ENCODE data around the gene SNAPC5. TPM values are rescaled to one million over a fixed set of nuclear protein-coding genes. Genes with fewer than 3 reads are reported as not detected.

SNAPC5 gene
- total RNA-seq, 1 donor from 2014 or later, result 24.8 TPM

DNA sequence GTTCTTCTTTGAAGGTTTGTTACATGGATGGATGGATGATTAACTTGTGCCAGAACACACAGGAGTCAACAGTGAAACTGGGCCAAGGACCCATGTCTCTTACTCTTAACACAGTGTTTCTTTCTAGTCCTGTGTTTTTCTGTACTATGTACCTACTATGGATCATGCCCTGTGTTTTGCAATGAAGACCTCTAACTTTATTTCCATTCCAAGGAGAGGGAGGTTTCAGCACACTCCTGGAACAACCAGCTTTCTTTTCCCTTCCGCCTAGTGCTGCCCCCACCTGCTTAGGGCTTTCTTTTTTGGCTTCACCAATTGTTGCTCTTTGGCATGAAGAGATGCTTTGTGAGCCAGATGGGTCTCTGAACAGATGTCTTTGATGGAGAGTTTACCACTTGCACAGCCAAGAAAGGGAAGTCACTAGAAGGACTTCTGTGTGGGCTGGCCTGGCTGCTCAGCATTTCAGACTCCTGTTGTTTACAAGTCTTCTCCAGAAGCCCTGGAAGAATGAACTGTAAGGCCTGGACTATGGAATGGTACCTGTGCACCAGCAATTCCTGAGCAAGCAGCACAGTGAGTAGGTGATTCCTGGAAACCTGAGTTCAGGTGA is 44.5 kb downstream of the SNAPC5 start:
- Mint-ChIP-seq H3K27me3 (ENCODE audit: unreplicated experiment) (no peaks in the 10 kb centered on the region), H3K4me3 (ENCODE audit: unreplicated experiment) (no peak overlapping the region), H3K36me3 (ENCODE audit: unreplicated experiment) (peaks cover 15% of the 10 kb centered on the region), H3K4me1 (ENCODE audit: unreplicated experiment) (no peaks in the 10 kb centered on the region), H3K9me3 (ENCODE audit: unreplicated experiment) (no peaks in the 10 kb centered on the region), H3K27ac (ENCODE audit: unreplicated experiment) (no peak overlapping the region)
- no peak for DNase-seq (ENCODE audit: extremely low spot score, unreplicated experiment)
- TF ChIP-seq, protein P1, sequence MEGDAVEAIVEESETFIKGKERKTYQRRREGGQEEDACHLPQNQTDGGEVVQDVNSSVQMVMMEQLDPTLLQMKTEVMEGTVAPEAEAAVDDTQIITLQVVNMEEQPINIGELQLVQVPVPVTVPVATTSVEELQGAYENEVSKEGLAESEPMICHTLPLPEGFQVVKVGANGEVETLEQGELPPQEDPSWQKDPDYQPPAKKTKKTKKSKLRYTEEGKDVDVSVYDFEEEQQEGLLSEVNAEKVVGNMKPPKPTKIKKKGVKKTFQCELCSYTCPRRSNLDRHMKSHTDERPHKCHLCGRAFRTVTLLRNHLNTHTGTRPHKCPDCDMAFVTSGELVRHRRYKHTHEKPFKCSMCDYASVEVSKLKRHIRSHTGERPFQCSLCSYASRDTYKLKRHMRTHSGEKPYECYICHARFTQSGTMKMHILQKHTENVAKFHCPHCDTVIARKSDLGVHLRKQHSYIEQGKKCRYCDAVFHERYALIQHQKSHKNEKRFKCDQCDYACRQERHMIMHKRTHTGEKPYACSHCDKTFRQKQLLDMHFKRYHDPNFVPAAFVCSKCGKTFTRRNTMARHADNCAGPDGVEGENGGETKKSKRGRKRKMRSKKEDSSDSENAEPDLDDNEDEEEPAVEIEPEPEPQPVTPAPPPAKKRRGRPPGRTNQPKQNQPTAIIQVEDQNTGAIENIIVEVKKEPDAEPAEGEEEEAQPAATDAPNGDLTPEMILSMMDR (IDR thresholded peaks at IDR 0.05), result no peak

- peaks cover 16% of the 10 kb centered on the region for H3K36me3 Mint-ChIP-seq (ENCODE audit: unreplicated experiment)
- H3K27me3 Mint-ChIP-seq (ENCODE audit: unreplicated experiment), result no peaks in the 10 kb centered on the region
- DNase-seq (ENCODE audit: extremely low spot score, unreplicated experiment), result no peak
- H3K4me3 Mint-ChIP-seq (ENCODE audit: unreplicated experiment), result no peak overlapping the region
- no peaks in the 10 kb centered on the region for H3K4me1 Mint-ChIP-seq (ENCODE audit: unreplicated experiment)
- no peak overlapping the region for H3K27ac Mint-ChIP-seq (ENCODE audit: unreplicated experiment)
- no peaks in the 10 kb centered on the region for H3K9me3 Mint-ChIP-seq (ENCODE audit: unreplicated experiment)
- TF ChIP-seq, protein P1 (IDR thresholded peaks at IDR 0.05), result no peak
These were observed 45.1 kb downstream of the SNAPC5 start for GRCh38 chr15:66452420-66452819.

Small RNA genes within 50 kb of the gene (microRNA-seq; reads per million reads assigned to microRNA genes)
- not detected for gene MIR4512 (ENCODE audit: unreplicated experiment)

Other genes starting within 250 kb of the SNAPC5 start
- gene MEGF11, start 244.0 kb downstream of the SNAPC5 start, total RNA-seq, result 0.26 TPM in 1 of 2 replicates, not detected in the other
- gene DIS3L, start 204.2 kb downstream of the SNAPC5 start, total RNA-seq, result 24.7 and 28.3 TPM in 2 replicates
- gene TIPIN, start 141.1 kb downstream of the SNAPC5 start, total RNA-seq, result 7.6 and 8.0 TPM in 2 replicates
- 49.3 and 50.7 TPM in 2 replicates for gene MAP2K1, start 110.8 kb downstream of the SNAPC5 start, total RNA-seq
- gene RPL4, start 7.1 kb upstream of the SNAPC5 start, total RNA-seq, result 2,560 and 2,646 TPM in 2 replicates
- gene ZWILCH, start 7.6 kb upstream of the SNAPC5 start, total RNA-seq, result 13.7 and 13.8 TPM in 2 replicates
- not detected in 2 replicates for gene LCTL, start 68.2 kb upstream of the SNAPC5 start, total RNA-seq
- gene SMAD6, start 204.5 kb upstream of the SNAPC5 start, total RNA-seq, result 14.6 and 17.5 TPM in 2 replicates

Measured in osteocyte (in vitro differentiated cells).